GM12872 (cell line): ENCODE results near the gene PLCH1.

Source experiments
- CTCF ChIP-seq: IDR thresholded peaks from 3 replicates; pipeline ENCODE4 v1.5.1; 2011; ENCODE audit warnings: low read depth, mild to moderate bottlenecking, low read length, moderate library complexity; ENCODE audit not compliant: insufficient read depth

The PLCH1 gene

GRCh38 chr3:155335724-155336354 lies 409.0 kb downstream of the PLCH1 start:
- no peak for TF ChIP-seq CTCF

- TF ChIP-seq CTCF, result no peak
Measured at GRCh38 chr3:155334914-155335723, 409.8 kb downstream of the PLCH1 start.

GRCh38 chr3:155334215-155334913 lies 410.5 kb downstream of the PLCH1 start:
- TF ChIP-seq CTCF, result no peak

GRCh38 chr3:155332716-155333115 lies 412.2 kb downstream of the PLCH1 start:
- no peak for TF ChIP-seq CTCF

GRCh38 chr3:155331078-155331477 lies 413.8 kb downstream of the PLCH1 start:
- no peak for TF ChIP-seq CTCF

GRCh38 chr3:155330370-155330769 lies 414.5 kb downstream of the PLCH1 start:
- no peak for TF ChIP-seq CTCF

- no peak for TF ChIP-seq CTCF
Measured at GRCh38 chr3:155329513-155330048, 415.3 kb downstream of the PLCH1 start.
